SU-DHL-6 (cell line): ENCODE results near the gene TMF1.

Experiments used
- H2AFZ ChIP-seq: fragments of 200-600 bp; sonication (generic); 2 replicates; pipeline ENCODE4 v1.6.1; 2014; ENCODE audit warnings: low read depth, mild to moderate bottlenecking, moderate library complexity, mixed read lengths, antibody characterized with exemption, low read length; ENCODE audit not compliant: severe bottlenecking
- H3F3A ChIP-seq: fragments of 200-600 bp; shearing (Covaris generic); 2 replicates; pipeline ENCODE4 v1.6.0; 2016; ENCODE audit warnings: antibody characterized with exemption, mild to moderate bottlenecking; ENCODE audit not compliant: insufficient read depth
- H3K27ac ChIP-seq: fragments of 200-600 bp; sonication (generic); 2 replicates; pipeline ENCODE4 v1.5.1; 2016; ENCODE audit warnings: low read depth, mild to moderate bottlenecking, low read length, moderate library complexity, mixed read lengths
- H3K27me3 ChIP-seq: fragments of 200-600 bp; sonication (generic), shearing (Covaris generic); 2 replicates; pipeline ENCODE4 v1.6.0; 2014; ENCODE audit warnings: mild to moderate bottlenecking, low read length
- H3K36me3 ChIP-seq: fragments of 200-600 bp; sonication (generic); 2 replicates; pipeline ENCODE4 v1.6.1; 2014; ENCODE audit warnings: mild to moderate bottlenecking, low read length, mixed read lengths
- H3K4me2 ChIP-seq: fragments of 300-600, 200-600 bp; shearing (Covaris generic), sonication (generic); 2 replicates; pipeline ENCODE4 v1.6.0; 2014; ENCODE audit warnings: low read length, low read depth, mild to moderate bottlenecking; ENCODE audit not compliant: poor library complexity, severe bottlenecking
- H3K4me3 ChIP-seq: fragments of 200-600 bp; sonication (generic); 2 replicates; pipeline ENCODE4 v1.5.1; 2014; ENCODE audit warnings: antibody characterized with exemption, low read length, mild to moderate bottlenecking, mixed read lengths; ENCODE audit not compliant: insufficient read depth, poor library complexity, severe bottlenecking
- H3K79me2 ChIP-seq: fragments of 200-600 bp; sonication (generic); 2 replicates; pipeline ENCODE4 v1.6.1; 2014; ENCODE audit warnings: mild to moderate bottlenecking, low read length, moderate library complexity; ENCODE audit not compliant: insufficient read depth
- H3K9ac ChIP-seq: fragments of 200-600 bp; sonication (generic); 2 replicates; pipeline ENCODE4 v1.7.0; 2014; ENCODE audit warnings: mild to moderate bottlenecking, low read length
- H3K9me2 ChIP-seq: fragments of 200-600 bp; sonication (generic); replicated peaks from 2 replicates; pipeline ENCODE4 v1.6.1; 2014; ENCODE audit warnings: low read length; ENCODE audit not compliant: insufficient read depth
- H3K9me3 ChIP-seq: fragments of 200-600 bp; sonication (generic); 2 replicates; pipeline ENCODE4 v1.6.1; 2014; ENCODE audit warnings: low read length, mixed read lengths; ENCODE audit not compliant: insufficient read depth
- H4K20me1 ChIP-seq: fragments of 200-600 bp; sonication (generic); 2 replicates; pipeline ENCODE4 v1.6.1; 2014; ENCODE audit warnings: low read depth, mild to moderate bottlenecking, antibody characterized with exemption, low read length, moderate library complexity, mixed read lengths
- CTCF ChIP-seq: fragments of 200-600 bp; sonication (generic); IDR thresholded peaks from one replicate; pipeline ENCODE4 v1.5.1; 2017; ENCODE audit warnings: antibody characterized with exemption, mild to moderate bottlenecking, low read length, moderate library complexity; ENCODE audit not compliant: insufficient read depth, poor library complexity, severe bottlenecking
- EZH2phosphoT487 ChIP-seq: fragments of 200-600 bp; sonication (generic), shearing (Covaris generic); conservative IDR thresholded peaks from 2 replicates; pipeline ENCODE4 v1.6.1; 2018; ENCODE audit warnings: mild to moderate bottlenecking, antibody characterized with exemption, low read length, moderate library complexity, mixed read lengths

Gene TMF1

GRCh38 chr3:68999605-69000004, 52.5 kb downstream of the TMF1 start:
- TF ChIP-seq EZH2phosphoT487 (no peak), CTCF (no peak)
- no peak overlapping the region for H3K4me3 ChIP-seq
- no peaks in the 10 kb centered on the region for H3K79me2 ChIP-seq
- H3K9me3 ChIP-seq, result no peaks in the 10 kb centered on the region
- H3K4me2 ChIP-seq, result no peak overlapping the region
- H3K9ac ChIP-seq, result no peak overlapping the region
- H3K27ac ChIP-seq, result no peak overlapping the region
- H3K36me3 ChIP-seq, result peaks cover 20% of the 10 kb centered on the region; the same call in 1 of the 2 replicates
- no peaks in the 10 kb centered on the region for H3K27me3 ChIP-seq
- no peaks in the 10 kb centered on the region for H3K9me2 ChIP-seq
- no peaks in the 10 kb centered on the region for H3F3A ChIP-seq
- no peak overlapping the region for H2AFZ ChIP-seq
- H4K20me1 ChIP-seq, result no peaks in the 10 kb centered on the region

- no peak overlapping the region for H3K4me2 ChIP-seq
- H3K9me2 ChIP-seq, result no peaks in the 10 kb centered on the region
- no peak overlapping the region for H3K9ac ChIP-seq
- no peak overlapping the region for H3K4me3 ChIP-seq
- no peaks in the 10 kb centered on the region for H3K79me2 ChIP-seq
- H3K9me3 ChIP-seq, result no peaks in the 10 kb centered on the region
- H3F3A ChIP-seq, result no peaks in the 10 kb centered on the region
- H3K27ac ChIP-seq, result no peak overlapping the region
- no peaks in the 10 kb centered on the region for H4K20me1 ChIP-seq
- H3K27me3 ChIP-seq, result no peaks in the 10 kb centered on the region
- no peak overlapping the region for H2AFZ ChIP-seq
- peaks cover 17% of the 10 kb centered on the region; the same call in 1 of the 2 replicates for H3K36me3 ChIP-seq
- no peak for TF ChIP-seq EZH2phosphoT487
- TF ChIP-seq CTCF, result no peak
Observed at GRCh38 chr3:68999158-68999557, 53.0 kb downstream of the TMF1 start.

- H3K9me3 ChIP-seq, result no peaks in the 10 kb centered on the region
- TF ChIP-seq EZH2phosphoT487 (no peak), CTCF (no peak)
- no peaks in the 10 kb centered on the region for H3F3A ChIP-seq
- peaks cover 11% of the 10 kb centered on the region; the same call in 1 of the 2 replicates for H3K36me3 ChIP-seq
- no peak overlapping the region for H3K27ac ChIP-seq
- no peaks in the 10 kb centered on the region for H3K27me3 ChIP-seq
- no peaks in the 10 kb centered on the region for H4K20me1 ChIP-seq
- no peaks in the 10 kb centered on the region for H3K79me2 ChIP-seq
- no peak overlapping the region for H3K4me2 ChIP-seq
- no peak overlapping the region for H3K9ac ChIP-seq
- no peak overlapping the region for H3K4me3 ChIP-seq
- H2AFZ ChIP-seq, result no peak overlapping the region
- no peaks in the 10 kb centered on the region for H3K9me2 ChIP-seq
Observed at GRCh38 chr3:68997887-68998286, 54.2 kb downstream of the TMF1 start.
